GM12878 (cell line): Measurements from ENCODE around the gene PORCN. TPM values are rescaled to one million over a fixed set of nuclear protein-coding genes. Genes with fewer than 3 reads are reported as not detected.

Experiments used
- BCL11A ChIP-seq: IDR thresholded peaks from 2 replicates; pipeline ENCODE4 v1.6.1; 2011; ENCODE audit warnings: low read depth, low read length
- MEF2A ChIP-seq: IDR thresholded peaks from 2 replicates; pipeline ENCODE4 v1.6.1; 2011; ENCODE audit warnings: low read depth, mild to moderate bottlenecking, low read length, moderate library complexity; ENCODE audit not compliant: insufficient read depth
- MEF2B ChIP-seq: fragments of 450-650 bp; IDR thresholded peaks from 2 replicates; pipeline ENCODE4 v1.6.1; 2018; ENCODE audit warnings: mild to moderate bottlenecking, moderate library complexity; ENCODE audit not compliant: partially characterized antibody, poor library complexity, severe bottlenecking
- NR2C2 ChIP-seq: IDR thresholded peaks from 2 replicates; pipeline ENCODE4 v1.6.1; 2011; ENCODE audit warnings: borderline replicate concordance, low read depth; ENCODE audit not compliant: control insufficient read depth, insufficient read length
- SIX5 ChIP-seq: IDR thresholded peaks from 2 replicates; pipeline ENCODE4 v1.6.1; 2011; ENCODE audit warnings: mild to moderate bottlenecking, low read depth, low read length, moderate library complexity; ENCODE audit not compliant: severe bottlenecking
- TARDBP ChIP-seq: IDR thresholded peaks from 2 replicates; pipeline ENCODE4 v1.6.1; 2016; ENCODE audit warnings: borderline replicate concordance
- polyA plus RNA-seq, 11 experiments: library from polyadenylated mRNA; depleted of rRNA in 4 of 11; unstranded in 6 of 11; stranded (reverse) in 5 of 11; fragments of >200 nt; fragmentation: Nextera tagmentation in 4 of 11; fragmentation: Illumina TruSeq in 1 of 11; extraction: Ambion mirVana in 4 of 11; extraction: Trizol in 1 of 11; gene quantifications; 1 replicate in 1 of 11; 2 replicates in 10 of 11; pipeline versions ENCODE4 v1.2.1 to v1.2.3, GENCODE V29; 2011 to 2016; ENCODE audit warnings: inconsistent platforms in 2 of 11, missing spikeins in 2 of 11, low read depth in 1 of 11
- total RNA-seq, 4 experiments: library from RNA; depleted of rRNA in 3 of 4; stranded (reverse); fragments of >200 nt in 3 of 4; fragmentation: Illumina TruSeq in 1 of 4; extraction: Trizol in 1 of 4; gene quantifications; 2 replicates each; pipeline versions ENCODE4 v1.2.1 to v1.2.3, GENCODE V29; 2013 to 2021
- TF ChIP-seq, protein P1 (sequence below): fragments of 450-650 bp; IDR thresholded peaks from 2 replicates; pipeline ENCODE4 v1.6.1; 2017; ENCODE audit warnings: antibody characterized with exemption, mild to moderate bottlenecking, moderate library complexity
- TF ChIP-seq, protein P2 (sequence below): fragments of 450-650 bp; formaldehyde crosslinking; IDR thresholded peaks from 2 replicates; pipeline ENCODE4 v1.4.0; 2022; ENCODE audit warnings: mild to moderate bottlenecking, moderate library complexity

Gene PORCN
- total and polyA plus RNA-seq, 10 of the 15 experiments (the other 5 are each of a cell fraction or from before 2014, with no cell fraction given) = 0.27 to 21.0 (median 14.1) TPM

DNA sequence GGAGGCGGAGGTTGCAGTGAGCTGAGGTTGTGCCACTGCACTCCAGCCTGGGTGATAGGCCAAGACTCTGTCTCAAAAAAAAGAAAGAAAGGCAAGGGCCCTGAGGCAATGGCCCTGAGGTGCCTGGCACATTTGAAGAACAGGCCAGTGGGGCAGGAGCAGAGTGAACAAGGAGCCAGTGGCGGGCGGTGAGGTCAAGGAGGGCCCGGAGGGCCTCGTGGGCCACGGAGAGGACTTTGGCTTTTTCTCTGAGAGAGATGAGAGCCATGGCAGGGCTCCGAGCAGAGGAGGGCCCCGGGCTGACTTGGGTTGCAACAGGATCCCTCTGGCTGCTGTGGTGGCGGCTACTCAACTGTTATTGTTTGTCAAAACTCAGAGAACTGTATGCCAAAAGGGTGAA lies 19.5 kb upstream of the PORCN start (continued):
- TF ChIP-seq, protein P1, sequence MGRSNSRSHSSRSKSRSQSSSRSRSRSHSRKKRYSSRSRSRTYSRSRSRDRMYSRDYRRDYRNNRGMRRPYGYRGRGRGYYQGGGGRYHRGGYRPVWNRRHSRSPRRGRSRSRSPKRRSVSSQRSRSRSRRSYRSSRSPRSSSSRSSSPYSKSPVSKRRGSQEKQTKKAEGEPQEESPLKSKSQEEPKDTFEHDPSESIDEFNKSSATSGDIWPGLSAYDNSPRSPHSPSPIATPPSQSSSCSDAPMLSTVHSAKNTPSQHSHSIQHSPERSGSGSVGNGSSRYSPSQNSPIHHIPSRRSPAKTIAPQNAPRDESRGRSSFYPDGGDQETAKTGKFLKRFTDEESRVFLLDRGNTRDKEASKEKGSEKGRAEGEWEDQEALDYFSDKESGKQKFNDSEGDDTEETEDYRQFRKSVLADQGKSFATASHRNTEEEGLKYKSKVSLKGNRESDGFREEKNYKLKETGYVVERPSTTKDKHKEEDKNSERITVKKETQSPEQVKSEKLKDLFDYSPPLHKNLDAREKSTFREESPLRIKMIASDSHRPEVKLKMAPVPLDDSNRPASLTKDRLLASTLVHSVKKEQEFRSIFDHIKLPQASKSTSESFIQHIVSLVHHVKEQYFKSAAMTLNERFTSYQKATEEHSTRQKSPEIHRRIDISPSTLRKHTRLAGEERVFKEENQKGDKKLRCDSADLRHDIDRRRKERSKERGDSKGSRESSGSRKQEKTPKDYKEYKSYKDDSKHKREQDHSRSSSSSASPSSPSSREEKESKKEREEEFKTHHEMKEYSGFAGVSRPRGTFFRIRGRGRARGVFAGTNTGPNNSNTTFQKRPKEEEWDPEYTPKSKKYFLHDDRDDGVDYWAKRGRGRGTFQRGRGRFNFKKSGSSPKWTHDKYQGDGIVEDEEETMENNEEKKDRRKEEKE = no peak
- TF ChIP-seq SIX5 (no peak), TARDBP (no peak), MEF2B (no peak), BCL11A (no peak), MEF2A (no peak), NR2C2 (no peak)
- TF ChIP-seq, protein P2, sequence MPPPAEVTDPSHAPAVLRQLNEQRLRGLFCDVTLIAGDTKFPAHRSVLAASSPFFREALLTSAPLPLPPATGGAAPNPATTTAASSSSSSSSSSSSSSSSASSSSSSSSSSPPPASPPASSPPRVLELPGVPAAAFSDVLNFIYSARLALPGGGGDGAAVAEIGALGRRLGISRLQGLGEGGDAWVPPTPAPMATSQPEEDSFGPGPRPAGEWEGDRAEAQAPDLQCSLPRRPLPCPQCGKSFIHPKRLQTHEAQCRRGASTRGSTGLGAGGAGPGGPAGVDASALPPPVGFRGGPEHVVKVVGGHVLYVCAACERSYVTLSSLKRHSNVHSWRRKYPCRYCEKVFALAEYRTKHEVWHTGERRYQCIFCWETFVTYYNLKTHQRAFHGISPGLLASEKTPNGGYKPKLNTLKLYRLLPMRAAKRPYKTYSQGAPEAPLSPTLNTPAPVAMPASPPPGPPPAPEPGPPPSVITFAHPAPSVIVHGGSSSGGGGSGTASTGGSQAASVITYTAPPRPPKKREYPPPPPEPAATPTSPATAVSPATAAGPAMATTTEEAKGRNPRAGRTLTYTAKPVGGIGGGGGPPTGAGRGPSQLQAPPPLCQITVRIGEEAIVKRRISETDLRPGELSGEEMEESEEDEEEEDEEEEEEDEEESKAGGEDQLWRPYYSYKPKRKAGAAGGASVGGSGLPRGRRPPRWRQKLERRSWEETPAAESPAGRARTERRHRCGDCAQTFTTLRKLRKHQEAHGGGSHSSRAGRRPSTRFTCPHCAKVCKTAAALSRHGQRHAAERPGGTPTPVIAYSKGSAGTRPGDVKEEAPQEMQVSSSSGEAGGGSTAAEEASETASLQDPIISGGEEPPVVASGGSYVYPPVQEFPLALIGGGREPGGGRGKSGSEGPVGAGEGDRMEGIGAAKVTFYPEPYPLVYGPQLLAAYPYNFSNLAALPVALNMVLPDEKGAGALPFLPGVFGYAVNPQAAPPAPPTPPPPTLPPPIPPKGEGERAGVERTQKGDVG (CRISPR knock-in tag) = no peak
